Measurements from ENCODE around the gene GSX1.

The GSX1 gene

GRCh38 chr13:27835799-27836198, 43.5 kb downstream of the GSX1 start:
- DNase-seq: no peak

- DNase-seq: no peak
These were observed 47.7 kb downstream of the GSX1 start for GRCh38 chr13:27839809-27840467.

- DNase-seq: no peak
These were observed 50.3 kb downstream of the GSX1 start for GRCh38 chr13:27842571-27842970.
